GM23338 (cell line): ENCODE measurements around the gene PARP6.

Source experiments
- CREB1 ChIP-seq: fragments of 250-450 bp; sonication (Bioruptor Pico); IDR thresholded peaks from 2 replicates; pipeline ENCODE4 v1.5.0; 2020; ENCODE audit warnings: low read depth, mild to moderate bottlenecking, moderate library complexity
- CTCF ChIP-seq, 2 experiments: fragments of 200-600 bp in 1 of 2; sonication (generic) in 1 of 2; conservative IDR thresholded peaks; 2 replicates each; pipeline versions ENCODE4 v1.5.1 to v1.6.1; 2016 to 2017; ENCODE audit warnings: antibody characterized with exemption in 2 of 2, low read depth in 2 of 2, mild to moderate bottlenecking in 2 of 2, moderate library complexity in 1 of 2
- POLR2AphosphoS5 ChIP-seq: IDR thresholded peaks from 2 replicates; pipeline ENCODE4 v1.6.1; 2016; ENCODE audit warnings: antibody characterized with exemption, low read depth

- TF ChIP-seq POLR2AphosphoS5 (no peak), CTCF (conservative IDR thresholded peaks at IDR 0.05; ENCODE audit: low read depth in 2 of 2) (no peak), CREB1 (CRISPR knock-in tag) (no peak)
These were observed 45.2 kb downstream of the PARP6 start for GRCh38 chr15:72227192-72227586.
